HG02642 (cell line): ENCODE data around the gene VEGFD.

Experiments
- ATAC-seq: cut with Tn5 transposase; IDR thresholded peaks from one replicate; pipeline ENCODE4 v1.9.1; 2021; ENCODE audit warnings: mild to moderate bottlenecking; ENCODE audit not compliant: unreplicated experiment, poor library complexity

Gene VEGFD, protein sequence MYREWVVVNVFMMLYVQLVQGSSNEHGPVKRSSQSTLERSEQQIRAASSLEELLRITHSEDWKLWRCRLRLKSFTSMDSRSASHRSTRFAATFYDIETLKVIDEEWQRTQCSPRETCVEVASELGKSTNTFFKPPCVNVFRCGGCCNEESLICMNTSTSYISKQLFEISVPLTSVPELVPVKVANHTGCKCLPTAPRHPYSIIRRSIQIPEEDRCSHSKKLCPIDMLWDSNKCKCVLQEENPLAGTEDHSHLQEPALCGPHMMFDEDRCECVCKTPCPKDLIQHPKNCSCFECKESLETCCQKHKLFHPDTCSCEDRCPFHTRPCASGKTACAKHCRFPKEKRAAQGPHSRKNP

DNA sequence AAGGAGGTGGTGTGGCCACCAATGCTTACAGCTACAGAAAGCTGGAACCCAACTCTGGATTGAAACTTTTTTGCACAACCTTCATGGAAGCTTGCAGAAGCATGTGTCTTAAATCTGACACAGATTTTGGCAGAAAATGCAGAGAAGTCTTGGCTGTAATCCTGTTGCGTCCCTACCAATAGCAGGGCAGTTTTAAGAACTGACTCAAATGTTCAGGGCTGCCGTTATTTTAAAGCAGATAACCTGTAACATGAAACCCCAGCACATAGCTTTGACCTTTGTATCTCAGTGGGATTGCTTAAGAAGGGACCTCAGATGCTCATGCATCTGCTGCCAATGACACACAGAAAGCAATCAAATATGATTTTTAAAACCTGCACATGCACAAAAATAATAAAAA is at the start of gene VEGFD:
Gene VEGFD, minus strand, starts transcription at position 110 of the 400 bp plus-strand sequence. CDS start 467 bp downstream, outside the sequence.
- ATAC-seq: no peak

DNA sequence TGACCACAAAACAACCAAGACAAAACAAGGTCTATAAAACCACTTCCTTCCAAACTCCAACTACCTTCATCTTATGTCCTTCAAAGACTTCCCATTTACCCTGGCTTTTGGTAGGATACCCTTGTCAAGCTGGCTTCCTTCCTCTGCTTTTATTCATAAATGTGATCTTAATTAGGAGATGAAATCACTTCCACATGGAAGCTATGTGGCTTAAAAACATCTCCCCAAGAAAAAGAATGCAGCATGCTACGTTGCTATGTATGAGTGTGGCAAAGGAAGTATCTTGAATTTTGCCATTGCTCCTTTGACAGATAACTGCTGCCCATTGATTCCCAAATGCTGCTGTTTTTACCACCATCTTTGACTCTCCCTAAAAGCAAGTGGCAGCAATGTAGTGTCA is 46.4 kb upstream of the VEGFD start:
- ATAC-seq: no peak

DNA sequence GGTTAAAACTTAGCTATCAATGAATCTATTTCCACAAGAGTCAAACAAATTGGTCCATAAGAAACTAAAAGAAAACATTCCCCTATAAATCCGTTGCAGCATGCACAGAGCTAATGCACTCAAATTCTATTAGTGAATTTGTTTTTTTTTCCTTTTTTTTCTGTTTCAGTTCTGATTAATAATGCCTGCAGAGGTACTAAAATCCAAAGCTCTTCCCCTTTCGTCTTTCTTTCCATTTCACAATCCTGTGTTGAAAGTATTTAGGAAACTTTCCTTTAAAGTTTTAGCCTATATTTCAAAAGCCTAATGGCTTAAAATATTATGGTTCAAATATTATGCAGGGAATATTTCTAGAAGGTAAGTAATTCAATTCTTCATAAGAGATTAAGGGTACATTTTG is 45.9 kb upstream of the VEGFD start:
- ATAC-seq: no peak

DNA sequence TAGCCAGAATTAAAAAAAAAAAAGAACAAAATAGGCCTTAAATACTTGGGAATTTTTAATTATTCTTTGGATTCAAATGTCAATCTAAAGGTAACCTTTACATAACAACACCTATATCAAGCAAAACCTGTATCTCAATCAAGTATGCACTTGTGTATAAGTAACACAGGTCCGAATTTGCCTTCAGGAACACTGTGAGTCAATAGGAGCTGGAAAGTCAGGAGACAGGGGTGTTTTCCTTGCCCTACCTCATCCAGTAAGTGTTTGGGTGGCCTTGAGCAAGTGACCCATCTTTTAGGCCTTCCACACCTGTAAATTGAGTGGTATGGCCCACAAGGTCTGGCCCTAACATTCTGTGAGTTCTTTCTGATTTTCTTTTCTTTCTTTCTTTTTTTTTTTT is 40.8 kb upstream of the VEGFD start:
- ATAC-seq: no peak

DNA sequence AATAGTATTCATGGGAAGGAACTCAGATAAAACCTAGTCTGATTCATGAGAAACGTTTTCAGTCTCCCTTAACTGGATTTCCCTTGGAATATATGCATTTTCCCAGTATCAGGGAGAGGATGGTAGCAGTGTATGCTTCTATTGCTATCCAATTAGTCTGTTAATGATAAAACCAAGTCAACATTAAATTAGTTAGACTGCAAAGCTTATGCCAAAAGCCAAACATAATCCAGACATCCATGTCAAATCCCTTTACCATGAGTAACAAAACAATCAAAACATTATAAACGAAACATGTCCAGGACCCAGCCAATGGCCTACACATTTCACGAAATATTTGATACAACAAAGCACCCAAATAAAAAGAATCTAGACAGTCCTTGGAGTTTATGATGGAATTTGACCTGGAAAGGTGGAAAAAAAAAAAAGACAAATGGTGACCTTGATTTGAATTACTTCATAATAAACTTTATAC is 34.5 kb upstream of the VEGFD start:
- ATAC-seq: no peak

DNA sequence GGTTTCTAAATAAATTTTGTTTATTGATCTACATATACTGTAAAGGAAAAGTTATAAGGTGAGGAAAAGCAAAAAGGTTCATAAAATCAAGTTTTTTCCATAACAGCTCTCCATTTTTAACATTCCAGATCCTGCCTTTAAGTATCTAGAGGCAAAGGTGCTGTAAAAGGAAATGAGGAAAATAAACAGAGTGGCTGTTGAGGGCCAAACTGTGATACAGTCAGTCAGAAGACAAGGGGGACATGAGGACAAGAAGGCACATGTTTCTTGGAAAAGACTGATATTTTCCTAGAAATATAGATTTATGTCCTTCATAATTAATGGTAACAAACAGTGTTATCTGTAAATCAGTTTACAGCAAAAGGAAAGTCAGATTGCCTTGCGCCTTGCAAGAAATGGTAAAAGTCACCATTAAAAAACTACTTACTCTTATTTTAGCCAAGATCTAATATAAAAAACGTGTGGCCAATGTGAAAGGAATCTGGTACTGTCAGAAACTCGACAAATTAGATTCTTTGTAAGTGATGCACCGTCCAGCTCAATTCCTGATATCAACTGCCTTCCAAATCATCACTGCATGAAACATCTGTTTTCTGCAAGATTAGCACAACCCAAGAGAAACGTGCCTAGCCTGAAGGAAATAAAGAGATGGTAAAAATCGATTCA is 34.0 kb upstream of the VEGFD start:
- ATAC-seq: no peak

DNA sequence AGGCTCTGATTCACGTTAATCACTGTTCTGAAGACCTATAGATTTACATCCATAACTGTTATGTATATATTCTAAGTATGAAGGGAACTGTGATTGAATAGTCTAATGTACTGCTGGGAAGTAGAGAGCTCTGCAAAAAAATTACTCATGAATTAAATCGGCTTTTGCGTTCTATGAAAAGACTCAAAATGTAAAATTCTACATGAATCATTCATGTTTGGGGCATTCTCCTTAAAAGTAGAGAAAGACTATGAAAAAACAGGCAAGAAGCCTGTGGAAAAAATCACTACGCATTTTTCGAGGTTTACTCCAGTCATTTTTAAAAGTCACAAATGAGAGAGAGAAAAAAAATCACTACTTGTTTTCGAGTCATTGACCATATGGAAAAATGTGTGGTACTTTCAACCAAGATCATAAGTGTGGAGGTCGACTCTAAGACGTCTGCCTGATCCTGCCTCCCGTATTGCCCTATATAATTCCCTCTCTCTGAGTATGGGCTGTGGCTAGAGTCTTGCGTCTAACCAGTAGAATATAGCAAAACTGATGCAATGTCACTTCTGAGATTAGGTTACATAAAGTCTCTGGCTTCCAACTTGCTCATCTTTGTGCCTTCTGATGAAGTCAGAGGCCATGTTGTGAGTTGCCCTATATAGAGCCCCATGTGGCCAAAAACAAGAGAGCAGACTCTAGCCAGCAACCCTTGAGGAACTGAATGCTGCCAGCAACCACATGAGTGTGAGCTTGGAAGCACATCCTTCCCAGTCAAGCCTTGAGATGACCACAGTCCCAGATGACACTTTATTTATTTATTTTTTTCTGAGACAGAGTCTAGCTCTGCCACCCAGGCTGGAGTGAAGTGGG is 32.1 kb upstream of the VEGFD start:
- ATAC-seq: no peak

DNA sequence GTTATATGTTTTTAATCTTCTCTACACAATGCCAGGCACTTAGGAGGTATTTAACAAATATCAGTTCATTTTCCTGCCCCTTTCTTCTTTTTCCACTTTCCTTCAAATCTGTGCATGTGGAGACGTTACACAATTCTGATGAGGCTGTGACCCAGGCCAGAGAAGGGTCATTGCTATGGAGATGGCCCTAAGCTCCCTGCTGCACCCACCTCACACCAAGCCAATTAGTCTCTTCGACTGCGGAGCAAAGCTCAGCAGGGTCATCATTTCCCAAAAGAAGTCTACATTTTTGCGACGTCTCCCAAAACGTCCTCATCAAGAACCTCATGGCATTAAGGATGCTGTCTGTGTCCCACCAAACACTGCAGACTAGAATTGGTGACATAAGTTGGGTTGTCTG is 28.9 kb upstream of the VEGFD start:
- ATAC-seq: no peak

DNA sequence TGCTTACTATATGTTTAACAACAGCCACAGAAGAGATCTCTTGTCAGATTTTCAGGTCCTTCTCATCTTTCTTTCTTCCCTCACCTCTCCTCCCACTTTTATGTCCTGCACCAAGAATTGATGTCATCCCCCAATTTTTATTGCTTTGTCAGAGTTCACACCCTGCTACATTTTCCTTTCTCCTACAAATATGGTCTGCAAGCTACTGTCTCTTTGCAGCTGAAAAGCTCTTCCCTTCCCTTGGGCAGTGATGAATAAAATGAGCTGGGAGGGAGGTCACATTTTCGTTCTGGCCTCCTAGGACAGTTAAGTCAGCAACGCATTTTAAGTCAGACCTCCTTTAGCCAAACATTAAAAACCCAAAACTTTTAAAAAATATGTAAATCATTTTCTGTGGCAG is 26.7 kb upstream of the VEGFD start:
- no peak for ATAC-seq

DNA sequence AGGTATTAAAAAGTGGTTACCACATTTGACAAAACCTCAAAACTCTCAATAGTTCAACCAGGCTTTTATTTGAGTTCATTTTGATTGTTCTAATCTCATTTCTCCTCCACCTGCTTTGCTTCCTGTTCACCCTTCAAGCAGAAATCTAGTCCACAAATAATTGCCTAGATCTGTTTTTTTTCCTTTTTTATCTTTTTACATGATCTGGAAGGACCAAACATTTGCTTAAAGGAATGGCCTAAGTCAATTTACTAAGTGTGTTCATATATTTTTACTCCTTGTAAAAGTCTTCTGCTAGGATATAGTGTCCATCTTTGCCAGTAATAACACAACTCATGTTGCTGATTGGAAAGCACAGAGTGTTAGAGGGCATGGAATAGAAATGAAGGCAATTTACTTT is 26.2 kb upstream of the VEGFD start:
- no peak for ATAC-seq

DNA sequence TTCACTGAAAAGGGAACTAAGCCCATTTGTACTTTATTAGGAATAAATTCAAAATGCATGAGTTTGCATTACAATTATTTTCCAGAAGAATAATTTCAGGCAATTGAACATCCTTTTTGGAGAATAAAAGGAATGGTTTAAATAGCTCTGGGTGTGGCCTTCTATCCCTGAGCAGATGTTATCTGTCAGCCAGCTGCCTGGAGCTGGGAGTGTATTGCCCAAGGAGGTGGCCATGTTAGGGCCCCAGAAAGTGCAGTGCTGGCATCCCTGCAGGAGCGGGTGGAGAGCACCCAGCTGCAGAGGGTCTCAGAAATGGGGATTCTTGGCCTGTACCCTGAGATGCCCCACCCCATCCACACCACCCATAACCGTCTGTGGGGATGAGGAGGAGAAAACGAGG is 21.6 kb upstream of the VEGFD start:
- ATAC-seq: no peak

DNA sequence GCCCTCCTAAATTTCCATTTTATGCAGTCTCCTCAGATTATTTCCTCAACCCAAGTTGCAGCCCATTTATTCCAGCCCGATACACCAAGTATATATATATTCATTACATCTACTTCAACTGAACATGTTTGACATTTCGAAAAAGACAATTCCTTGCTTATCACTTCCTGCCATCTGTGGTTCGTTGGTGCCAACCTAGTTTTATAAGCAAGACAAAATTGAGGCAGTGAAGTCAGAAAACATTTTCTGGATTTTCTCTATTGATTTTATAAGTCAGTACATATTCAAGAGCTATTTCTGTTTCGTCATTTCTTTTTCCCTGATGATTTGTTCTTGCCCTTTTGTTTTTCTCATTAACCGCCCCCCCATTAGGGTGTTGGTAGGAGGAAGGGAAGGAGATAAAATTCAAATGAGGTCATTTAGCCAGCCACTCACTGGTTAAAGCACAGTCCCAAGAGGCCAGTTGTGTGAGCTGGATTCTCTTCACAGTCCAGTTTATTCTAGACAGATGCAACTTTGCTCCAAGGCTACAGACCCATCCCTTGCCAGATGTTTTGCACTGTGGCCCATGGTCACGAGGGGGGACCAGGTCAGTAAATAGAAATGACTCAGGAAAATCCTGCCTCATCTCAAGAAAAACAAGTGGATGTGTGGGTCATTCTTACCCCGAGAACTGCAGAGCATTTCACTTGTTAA is 20.3 kb upstream of the VEGFD start:
- ATAC-seq: no peak

DNA sequence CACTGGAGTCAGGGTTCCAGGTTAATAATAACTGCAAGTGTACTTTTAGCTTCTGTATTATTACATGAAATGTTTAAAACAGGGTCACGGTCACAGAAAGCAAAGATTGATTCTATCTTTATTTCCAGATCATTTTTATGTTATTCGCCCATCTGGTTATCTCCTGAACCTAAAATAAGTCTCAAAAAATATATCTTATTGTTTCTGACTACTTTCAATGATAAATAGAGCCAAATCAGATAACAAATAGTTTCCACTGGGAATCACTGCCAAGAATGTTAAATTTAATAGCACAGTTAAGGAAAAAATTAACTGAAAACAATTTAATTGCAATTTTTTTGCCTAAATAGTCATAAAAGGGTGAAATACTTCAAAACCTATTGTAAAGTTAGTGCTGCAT is 17.2 kb upstream of the VEGFD start:
- ATAC-seq: no peak

DNA sequence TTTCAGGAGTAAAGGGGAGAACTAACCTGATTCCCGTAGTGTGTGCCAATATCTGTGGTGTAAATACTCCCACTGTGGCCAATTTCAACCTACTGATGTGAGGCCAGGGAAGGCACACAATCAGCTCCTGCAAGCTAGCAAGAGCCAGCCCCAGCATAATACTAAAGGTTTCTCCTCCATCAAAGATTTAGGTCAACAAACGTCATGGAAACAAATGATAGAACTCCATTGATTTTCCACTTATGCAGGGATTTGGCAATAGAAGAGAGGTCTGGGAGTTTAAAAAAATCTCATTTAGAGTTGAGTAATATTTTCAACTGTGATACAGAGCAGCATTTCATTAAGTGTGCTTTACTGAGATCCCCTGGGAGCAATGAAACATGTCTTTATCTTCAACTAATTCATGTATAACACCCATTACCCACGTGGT is 15.8 kb upstream of the VEGFD start:
- no peak for ATAC-seq

DNA sequence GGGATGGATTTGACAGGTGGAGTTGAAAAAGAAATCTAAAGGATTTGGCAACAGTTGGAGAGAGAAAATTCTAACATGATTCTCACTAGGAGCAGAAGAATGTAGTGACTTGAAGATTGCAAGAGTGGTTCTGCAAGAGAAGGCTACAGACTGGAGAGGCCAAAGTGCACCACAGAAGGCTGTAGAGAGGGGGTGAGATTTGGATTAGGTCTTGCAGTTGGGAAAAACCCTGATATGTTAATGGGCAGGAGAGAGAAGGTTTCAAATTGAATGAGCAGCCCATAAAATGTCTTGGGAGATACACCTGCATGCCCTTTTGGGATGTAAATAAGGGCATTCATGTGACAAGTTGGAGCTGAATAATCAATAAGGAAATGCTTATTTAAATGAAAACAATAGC is 14.7 kb upstream of the VEGFD start:
- peak; percentile 44 for ATAC-seq

DNA sequence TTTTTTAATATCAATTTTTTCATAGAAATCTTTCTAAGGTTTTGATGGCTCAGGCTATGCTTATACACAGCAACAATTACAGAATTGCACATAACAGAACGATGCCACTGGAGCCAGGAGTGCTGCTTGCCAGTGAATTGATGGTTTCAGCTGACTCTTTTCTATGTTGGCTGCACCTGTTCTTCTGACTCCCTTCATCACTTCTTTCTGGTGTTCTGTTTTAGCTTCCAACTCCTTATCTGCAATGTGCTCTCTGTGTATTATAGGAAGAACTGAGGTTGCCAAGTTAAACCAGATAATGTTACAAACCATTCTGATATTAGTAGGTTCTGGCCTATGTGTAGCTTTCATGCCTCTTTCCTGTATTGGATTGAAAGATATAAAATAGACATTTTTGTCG is 11.6 kb upstream of the VEGFD start:
- no peak for ATAC-seq

DNA sequence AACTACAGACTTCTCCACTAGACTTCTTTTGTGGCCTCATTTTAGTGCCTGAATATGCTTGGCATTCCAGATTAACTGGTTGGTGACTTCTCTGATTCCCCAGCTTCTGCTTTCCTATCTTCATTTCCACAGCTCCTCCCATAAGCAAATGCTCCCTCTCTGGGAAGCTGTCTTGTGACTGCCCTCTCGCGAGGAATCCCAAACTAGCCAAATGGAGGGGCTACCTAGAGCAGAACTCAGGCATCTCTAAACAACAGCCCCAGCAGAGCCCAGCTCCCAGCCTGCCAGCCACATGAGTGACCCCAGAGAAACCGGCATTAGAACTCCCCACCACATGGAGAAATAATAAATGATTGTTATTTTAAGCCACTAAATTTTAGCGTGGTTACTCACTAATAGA is 7.6 kb upstream of the VEGFD start:
- no peak for ATAC-seq

DNA sequence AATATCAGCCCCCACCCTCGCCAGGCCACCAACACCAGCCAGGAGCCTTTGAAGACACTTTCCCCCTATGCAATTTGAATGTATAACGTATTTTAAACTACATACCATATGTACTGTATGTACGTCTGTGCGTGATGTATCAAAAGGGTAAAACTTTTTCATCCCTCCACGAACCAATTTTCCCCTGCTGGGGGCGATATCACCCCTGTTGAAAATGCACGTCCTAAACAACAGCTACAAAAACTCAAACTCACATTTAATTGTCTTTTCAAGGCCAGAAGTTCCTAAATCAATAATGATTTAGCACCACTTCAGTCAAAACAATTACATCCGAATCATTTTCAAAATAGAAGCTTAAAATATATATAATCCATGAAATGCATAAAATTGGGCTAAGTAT is 1.4 kb downstream of the VEGFD start:
- ATAC-seq: no peak

DNA sequence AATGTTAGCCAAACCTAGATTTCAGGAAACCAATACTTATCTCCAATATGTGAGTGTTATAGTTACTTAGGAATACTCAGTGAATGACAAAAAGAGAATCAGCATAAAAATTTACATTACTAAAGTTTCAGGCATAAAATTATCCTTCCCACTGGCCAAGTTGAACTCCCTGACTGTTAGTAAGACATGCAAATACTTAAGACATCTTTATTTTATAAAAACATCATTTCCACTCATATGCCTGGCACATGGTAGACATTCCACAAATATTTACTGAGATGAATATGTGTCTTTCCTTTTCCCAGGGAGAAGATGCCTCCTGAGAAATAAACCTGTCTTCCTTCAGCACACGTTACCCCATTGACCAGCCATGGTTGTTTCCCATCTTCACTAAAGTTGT is 7.3 kb downstream of the VEGFD start:
- no peak for ATAC-seq

DNA sequence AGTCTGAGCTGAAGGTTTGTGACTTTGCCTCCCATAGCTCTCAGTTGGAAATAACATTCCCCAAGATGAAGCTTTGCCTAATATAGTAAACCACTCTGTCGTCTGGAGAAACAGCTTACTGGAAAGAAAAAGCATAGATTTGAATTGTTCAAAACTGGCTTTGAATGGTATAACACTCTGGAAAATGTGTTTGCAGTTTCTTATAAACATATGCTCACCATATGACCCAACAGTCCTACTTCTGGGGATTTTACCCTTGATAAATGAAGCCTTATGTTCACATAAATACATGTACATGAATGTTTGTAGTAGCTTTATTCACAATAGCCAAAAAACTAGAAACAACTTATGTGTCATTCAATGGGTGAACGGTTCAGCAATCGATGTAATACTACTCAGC is 10.2 kb downstream of the VEGFD start:
- ATAC-seq: no peak
